GM18498 (cell line): ENCODE results near the gene ARR3.
A peak's percentile ranks its signal among the peaks of the same experiment; 100 is the strongest.
"Not testable (repeated sequence)": the region's sequence is repeated elsewhere in the genome, so short reads cannot be mapped to it uniquely, and the experiment has no call there.

ENCODE experiments used
- ATAC-seq: cut with Tn5 transposase; IDR thresholded peaks from one replicate; pipeline ENCODE4 v1.9.1; 2021; ENCODE audit warnings: mild to moderate bottlenecking, moderate library complexity; ENCODE audit not compliant: unreplicated experiment

ARR3 gene

GRCh38 chrX:70279081-70279480, 10.9 kb downstream of the ARR3 start:
- ATAC-seq, result no peak

- no peak for ATAC-seq
Measured at GRCh38 chrX:70280573-70280972, 12.4 kb downstream of the ARR3 start.

GRCh38 chrX:70281951-70282350, 13.8 kb downstream of the ARR3 start, which contains the start of gene RAB41:
TSS of gene RAB41 (plus strand) at chrX:70282172. CDS start at chrX:70282218, 46 bp downstream.
- no peak for ATAC-seq

GRCh38 chrX:70289168-70289792, 21.1 kb downstream of the ARR3 start:
- ATAC-seq, result no peak

- ATAC-seq, result peak; percentile 99
Measured at GRCh38 chrX:70289793-70290770, 21.9 kb downstream of the ARR3 start, which contains the start of the genes KIF4A and PDZD11. TSS of gene KIF4A (plus strand) at chrX:70290104. CDS start at chrX:70290459, 355 bp downstream. TSS of gene PDZD11 (minus strand) at chrX:70289927. CDS start at chrX:70289341, 586 bp downstream.

GRCh38 chrX:70292788-70293187, 24.7 kb downstream of the ARR3 start:
- no peak for ATAC-seq

GRCh38 chrX:70293621-70294020, 25.5 kb downstream of the ARR3 start:
- ATAC-seq, result no peak

- no peak for ATAC-seq
Measured at GRCh38 chrX:70301716-70302115, 33.6 kb downstream of the ARR3 start.

- ATAC-seq, result no peak
Measured at GRCh38 chrX:70313503-70313902, 45.4 kb downstream of the ARR3 start.

- no peak for ATAC-seq
Measured at GRCh38 chrX:70322784-70323183, 54.6 kb downstream of the ARR3 start.

- not testable (repeated sequence) for ATAC-seq
Measured at GRCh38 chrX:70323628-70324027, 55.5 kb downstream of the ARR3 start.

- ATAC-seq, result no peak
Measured at GRCh38 chrX:70324326-70324725, 56.2 kb downstream of the ARR3 start.

GRCh38 chrX:70331161-70331560, 63.0 kb downstream of the ARR3 start:
- no peak for ATAC-seq
